Kidney epithelial cell (primary cell): ENCODE results near the gene CBFA2T2. TPM values are rescaled to one million over a fixed set of nuclear protein-coding genes. Genes with fewer than 3 reads are reported as not detected.
"Not testable (repeated sequence)": the region's sequence is repeated elsewhere in the genome, so short reads cannot be mapped to it uniquely, and the experiment has no call there.

Experiments
- DNase-seq: peaks from one replicate; pipeline ENCODE4 v3.0.0-alpha.2; 2010; ENCODE audit warnings: low read depth
- H3K27me3 ChIP-seq: 2 replicates; pipeline ENCODE4 v1.6.0; 2011; ENCODE audit warnings: low read length; ENCODE audit not compliant: control insufficient read depth, insufficient read depth
- H3K36me3 ChIP-seq: 2 replicates; pipeline ENCODE4 v1.5.1; 2011; ENCODE audit warnings: low read length; ENCODE audit not compliant: control insufficient read depth, insufficient read depth
- H3K4me3 ChIP-seq: 2 replicates; pipeline ENCODE4 v1.5.1; 2011; ENCODE audit warnings: low read depth, mild to moderate bottlenecking, control low read depth, low read length
- CTCF ChIP-seq: IDR thresholded peaks from 2 replicates; pipeline ENCODE4 v1.5.1; 2011; ENCODE audit warnings: mild to moderate bottlenecking, moderate library complexity, low read length, control low read depth, inconsistent platforms; ENCODE audit not compliant: insufficient read depth, poor library complexity, severe bottlenecking
- total RNA-seq: library from RNA; depleted of rRNA; stranded (reverse); fragments of >200 nt; gene quantifications from 2 replicates; pipeline ENCODE4 v1.2.3, GENCODE V29; 2015

CBFA2T2 gene
- total RNA-seq, 1 donor from 2014 or later = 13.4 TPM

- no peak for TF ChIP-seq CTCF
- no peaks in the 10 kb centered on the region for H3K36me3 ChIP-seq
- H3K27me3 ChIP-seq = no peaks in the 10 kb centered on the region
- no peak for DNase-seq
- H3K4me3 ChIP-seq = no peak overlapping the region
These were observed 80.0 kb downstream of the CBFA2T2 start for GRCh38 chr20:33569802-33570391.

DNA sequence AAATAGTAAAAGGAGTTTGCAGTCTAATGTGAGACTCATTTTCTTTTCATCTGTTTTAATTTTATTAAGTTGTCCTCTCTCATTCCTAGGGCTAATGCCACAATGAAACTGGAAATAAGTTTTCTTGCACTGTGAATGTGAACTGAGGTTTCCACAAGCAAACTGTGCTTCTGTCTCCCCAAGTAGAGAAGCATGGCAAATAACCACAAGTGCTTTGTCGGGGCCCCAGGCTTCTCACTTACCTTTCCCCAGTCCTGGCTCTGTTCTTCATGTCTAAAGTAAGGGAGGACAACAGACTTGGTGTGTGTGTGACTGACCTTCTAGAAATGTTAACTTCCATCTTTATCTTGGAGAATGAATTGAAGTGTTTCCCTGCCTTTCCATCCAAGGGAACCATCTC, 80.8 kb downstream of the CBFA2T2 start:
- no peak for DNase-seq
- Histone ChIP-seq H3K27me3 (no peaks in the 10 kb centered on the region), H3K36me3 (no peaks in the 10 kb centered on the region), H3K4me3 (no peak overlapping the region)
- TF ChIP-seq CTCF = no peak

GRCh38 chr20:33573268-33573667, 83.4 kb downstream of the CBFA2T2 start:
- not testable (repeated sequence) for DNase-seq, H3K27me3 ChIP-seq, H3K36me3 ChIP-seq, H3K4me3 ChIP-seq

- no peak for TF ChIP-seq CTCF
These were observed 85.4 kb downstream of the CBFA2T2 start for GRCh38 chr20:33575282-33575681.

GRCh38 chr20:33576432-33577125, 86.7 kb downstream of the CBFA2T2 start:
- H3K27me3 ChIP-seq = no peaks in the 10 kb centered on the region
- no peaks in the 10 kb centered on the region for H3K36me3 ChIP-seq
- no peak overlapping the region for H3K4me3 ChIP-seq
- no peak for TF ChIP-seq CTCF
- DNase-seq = no peak

More at GRCh38 chr20:33575282-33575681, 85.4 kb downstream of the CBFA2T2 start:
- Histone ChIP-seq H3K36me3 (no peaks in the 10 kb centered on the region), H3K4me3 (no peak overlapping the region), H3K27me3 (no peaks in the 10 kb centered on the region)
- no peak for DNase-seq

DNA sequence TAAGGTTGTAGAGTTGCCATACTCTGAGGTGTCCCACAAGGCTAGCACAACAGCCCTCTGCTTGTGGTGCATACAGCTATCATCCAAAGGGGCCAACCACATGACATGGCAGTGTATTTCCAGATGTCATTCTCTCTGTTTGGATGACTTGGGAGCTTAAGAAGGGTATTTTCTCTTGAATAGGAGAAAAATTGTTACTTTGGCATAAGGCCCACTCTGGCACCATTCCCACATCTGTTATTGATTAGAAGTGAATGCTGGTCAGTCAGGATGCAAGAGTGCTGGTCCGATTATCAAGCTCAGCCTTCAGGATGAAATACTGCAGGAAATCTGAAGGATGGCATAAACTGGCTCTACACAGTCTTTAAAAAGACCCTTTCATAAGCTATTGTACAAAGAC, 88.6 kb downstream of the CBFA2T2 start:
- DNase-seq = no peak
- no peaks in the 10 kb centered on the region for H3K27me3 ChIP-seq
- no peaks in the 10 kb centered on the region for H3K36me3 ChIP-seq
- H3K4me3 ChIP-seq = no peak overlapping the region
- no peak for TF ChIP-seq CTCF
